HG03439 (cell line): ENCODE results near the gene OPN1SW.

Experiments used
- ATAC-seq: cut with Tn5 transposase; IDR thresholded peaks from one replicate; pipeline ENCODE4 v1.9.1; 2021; ENCODE audit warnings: mild to moderate bottlenecking, moderate library complexity; ENCODE audit not compliant: unreplicated experiment

Gene OPN1SW

DNA sequence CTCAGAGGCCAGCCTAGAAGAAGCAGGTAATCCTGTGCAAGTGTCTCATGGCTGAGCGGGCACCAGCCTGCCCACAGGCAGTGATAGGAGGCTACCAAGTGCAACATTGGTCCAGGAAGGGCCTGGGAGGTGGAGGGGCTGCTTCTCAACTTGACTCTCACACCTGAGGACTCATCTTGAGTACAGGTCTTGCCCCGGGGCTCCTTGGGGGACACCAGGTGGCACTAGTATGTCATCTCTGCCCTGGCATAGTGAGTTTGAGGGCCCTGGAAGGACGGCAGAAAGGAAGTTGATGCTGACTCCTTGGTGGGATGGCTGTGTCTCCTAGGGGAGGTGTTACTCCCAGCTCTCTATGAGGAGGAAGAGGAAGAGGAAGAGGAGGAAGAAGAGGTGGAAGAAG lies 18.4 kb upstream of the OPN1SW start:
- ATAC-seq = no peak

DNA sequence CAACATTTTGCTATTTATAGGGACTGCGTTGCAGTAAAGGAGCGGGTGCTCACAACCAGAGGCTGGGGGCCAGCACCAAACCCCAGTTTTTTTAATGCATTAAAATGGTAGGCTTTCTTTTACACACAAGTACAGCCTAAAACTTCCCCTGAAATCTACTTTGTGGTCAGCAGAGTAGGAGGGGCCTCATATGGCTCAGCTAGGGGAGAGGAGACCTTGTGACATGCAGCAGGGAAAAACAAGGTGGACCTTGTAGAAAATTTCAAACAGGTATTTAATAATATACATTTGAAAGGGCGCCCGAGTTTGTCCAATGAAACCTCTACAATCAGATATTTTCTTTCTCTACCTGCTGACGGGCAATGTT lies 17.6 kb upstream of the OPN1SW start:
- no peak for ATAC-seq

DNA sequence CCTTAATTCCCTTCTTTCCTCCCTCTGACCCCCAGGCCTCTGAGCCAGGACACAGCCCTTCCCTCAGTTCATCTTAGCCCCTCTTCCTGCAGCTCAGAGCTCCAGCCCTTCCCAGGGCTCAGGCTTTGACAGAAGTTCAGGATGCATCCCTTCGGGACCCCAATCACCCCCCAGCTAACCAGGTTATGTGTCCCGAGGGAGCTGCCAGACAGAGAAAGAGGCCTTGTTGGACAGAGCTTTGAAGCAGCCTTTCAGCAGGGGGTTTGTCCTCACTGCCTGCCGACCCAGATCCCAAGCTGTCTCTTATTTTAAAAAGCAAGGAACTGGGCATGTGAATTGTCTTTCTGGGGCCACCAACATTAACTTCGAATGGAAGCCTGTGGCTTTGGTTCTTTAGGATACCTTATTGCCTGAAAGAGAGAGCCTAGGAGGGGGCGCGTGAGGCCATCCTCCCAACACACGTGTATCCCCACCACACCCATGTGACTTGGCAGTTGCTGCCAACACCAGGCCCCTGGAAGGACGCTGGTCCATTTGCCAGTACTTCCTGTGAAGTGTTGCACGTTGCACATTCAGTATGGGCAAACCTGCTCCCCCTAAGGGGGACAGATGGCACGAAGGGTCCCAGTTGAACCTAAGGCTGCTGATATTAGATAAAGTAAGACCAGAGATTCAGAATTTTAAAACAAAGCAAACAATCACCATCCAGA lies 17.0 kb upstream of the OPN1SW start:
- no peak for ATAC-seq

DNA sequence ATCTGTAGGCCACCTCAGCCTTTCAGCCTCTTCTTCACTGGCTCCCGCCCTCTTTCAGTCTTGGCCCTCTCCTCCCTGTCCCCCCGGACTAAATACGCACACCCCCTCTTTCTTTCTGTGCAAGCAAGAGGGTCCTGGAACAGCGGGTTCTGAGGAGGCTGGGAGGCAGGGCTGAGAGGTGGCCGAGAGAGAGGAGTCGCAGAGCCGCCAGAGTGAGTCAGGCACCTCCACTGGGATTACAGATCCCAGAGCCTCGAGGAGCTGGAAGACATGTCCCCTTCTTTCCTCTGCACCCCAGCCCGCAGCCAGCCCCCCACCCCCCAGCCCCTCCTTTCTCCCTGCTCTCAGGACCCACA lies 16.4 kb upstream of the OPN1SW start:
- ATAC-seq = no peak

DNA sequence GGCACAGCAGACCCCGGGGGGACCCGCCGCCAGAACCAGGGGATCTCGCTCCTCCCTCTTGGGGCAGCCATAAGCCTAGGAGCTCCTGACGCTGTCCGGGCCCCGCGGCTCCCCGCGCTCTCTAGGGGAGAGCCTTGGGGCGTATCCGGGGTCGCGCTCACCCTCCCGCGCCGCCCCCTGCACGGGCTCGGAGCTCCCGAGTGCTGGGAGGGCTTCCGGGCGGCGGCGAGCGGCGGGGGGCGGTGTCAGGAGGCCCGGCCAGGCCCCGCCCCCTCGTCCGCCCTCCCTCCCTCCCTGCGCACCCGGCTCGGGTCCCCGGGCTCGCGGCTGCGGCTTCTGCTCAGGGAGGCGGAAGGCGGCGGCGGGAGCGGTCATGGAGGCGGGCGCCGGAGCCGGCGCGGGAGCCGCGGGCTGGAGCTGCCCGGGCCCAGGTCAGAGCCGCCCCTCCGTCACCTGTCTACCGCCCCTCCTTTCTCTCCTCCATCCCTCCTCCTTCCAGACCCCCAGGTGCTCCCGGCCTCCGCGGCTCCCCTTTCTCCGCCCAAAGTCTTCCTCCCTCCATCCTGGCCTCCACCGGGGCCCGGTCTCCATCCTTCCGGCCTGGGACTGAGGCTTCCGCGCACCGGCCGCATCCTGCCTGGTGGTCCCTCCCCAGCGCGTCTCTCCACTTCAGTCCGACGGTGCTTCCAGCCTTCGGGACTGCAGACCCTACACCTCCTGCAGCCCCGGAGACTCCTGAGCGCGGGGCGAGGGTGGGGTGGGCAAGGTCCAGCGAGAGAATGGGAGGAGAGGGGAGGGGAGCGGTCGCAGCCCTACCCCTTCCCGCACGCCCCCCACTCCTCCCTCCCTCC lies 15.8 kb upstream of the OPN1SW start, which contains the start of gene CCDC136:
CCDC136 (plus strand) TSS at position 848 of the 851 bp plus-strand sequence. CDS start 444 bp downstream, outside the sequence.
- ATAC-seq = peak; percentile 66

DNA sequence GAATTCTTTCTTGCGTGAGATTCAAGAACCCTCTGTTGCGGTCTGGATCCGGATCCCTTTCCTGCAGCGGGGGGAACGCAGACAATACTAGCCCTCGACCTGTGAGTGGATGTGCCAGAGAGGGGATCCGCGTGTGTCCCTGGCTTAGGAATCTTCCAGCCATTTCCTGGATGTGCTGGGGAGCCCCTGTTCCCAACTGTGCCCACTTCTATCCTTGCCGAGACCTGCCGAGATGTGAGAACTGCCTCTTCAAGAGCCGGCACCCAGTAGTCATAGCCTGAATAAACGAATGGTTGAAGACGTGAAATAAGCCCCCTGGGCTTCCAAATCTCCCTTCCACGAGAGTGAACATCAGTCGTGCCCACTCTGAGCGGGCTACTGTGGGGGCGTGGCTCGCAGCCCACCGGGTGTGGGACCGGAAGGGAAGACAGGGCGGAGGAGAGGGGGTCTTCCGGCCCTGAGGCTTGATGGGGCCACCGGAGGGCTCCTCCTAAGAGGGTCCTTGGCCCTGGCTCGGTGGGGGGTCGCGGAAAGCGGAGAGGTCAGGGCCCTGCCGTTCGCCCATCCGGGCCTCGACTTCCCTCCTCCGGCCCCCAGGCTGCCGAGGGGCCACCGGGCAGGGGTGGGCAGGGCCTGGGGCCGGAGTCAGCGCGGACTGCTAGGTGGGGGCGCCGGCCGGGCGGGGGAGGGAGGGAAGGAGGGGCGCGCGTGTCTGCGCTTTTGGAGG lies 14.9 kb upstream of the OPN1SW start:
- no peak for ATAC-seq

DNA sequence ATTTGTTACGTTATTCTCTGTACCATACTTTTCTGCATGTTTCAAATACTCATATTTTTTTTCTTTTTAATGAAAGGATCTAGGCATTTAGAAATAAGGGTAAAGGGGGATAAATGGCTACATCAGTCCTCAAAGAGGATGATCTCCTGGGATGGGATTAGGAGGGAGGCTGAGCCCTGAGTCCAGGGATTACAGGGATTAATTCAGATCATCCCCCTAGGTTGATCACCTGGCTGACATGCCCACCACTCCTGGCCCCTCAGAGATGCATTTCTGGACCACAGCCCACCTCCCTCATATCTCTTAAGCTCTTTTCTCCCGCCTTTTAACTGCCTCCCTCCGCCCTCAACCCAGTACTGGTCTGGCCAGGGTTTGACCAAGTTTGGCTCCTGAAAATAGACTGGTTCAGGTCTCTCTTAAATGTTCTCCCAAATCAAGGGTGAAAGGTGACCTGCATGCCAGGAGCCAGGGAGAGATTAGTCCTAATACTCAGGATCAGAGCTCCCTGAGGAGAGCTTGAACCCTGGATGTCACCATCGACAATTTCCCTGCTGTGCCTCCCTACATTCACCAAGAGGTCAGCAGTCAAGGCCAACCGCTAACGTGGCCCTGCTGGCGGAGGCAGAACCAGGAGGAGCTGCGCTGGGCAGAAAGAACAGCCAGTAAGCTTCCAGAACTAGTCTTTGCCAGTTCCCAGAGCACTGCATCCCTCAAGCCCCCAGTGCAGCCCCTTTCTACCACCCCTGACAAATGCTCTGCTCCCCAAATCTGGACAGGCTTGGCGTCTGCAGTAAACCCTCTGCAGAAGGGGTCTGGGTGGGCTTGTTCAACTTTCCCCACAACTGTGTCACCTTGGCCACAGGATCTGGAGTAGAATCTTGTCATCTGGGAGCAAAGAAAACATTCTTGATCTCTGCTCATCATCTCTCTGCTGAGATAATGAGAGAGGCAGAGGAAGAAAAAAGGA lies 13.1 kb upstream of the OPN1SW start:
- ATAC-seq = no peak

DNA sequence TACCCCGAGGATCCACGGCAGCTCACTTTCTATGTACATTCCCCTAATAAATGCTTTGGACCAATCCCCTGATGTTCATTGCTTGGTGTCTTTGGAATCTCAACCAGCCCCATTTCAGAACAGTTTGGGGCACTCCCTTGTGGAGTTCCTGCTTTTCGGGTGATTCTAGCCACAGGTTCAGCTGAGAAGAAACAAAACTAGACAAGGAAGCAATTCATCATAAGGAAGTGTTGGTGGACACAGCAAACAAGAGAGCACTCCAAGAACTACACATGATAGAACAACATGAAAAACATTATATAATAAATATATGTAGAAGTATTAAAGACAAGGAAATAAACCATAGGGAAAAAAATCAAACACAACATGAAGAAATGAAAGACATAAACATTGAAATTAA lies 10.1 kb upstream of the OPN1SW start:
- ATAC-seq = no peak

DNA sequence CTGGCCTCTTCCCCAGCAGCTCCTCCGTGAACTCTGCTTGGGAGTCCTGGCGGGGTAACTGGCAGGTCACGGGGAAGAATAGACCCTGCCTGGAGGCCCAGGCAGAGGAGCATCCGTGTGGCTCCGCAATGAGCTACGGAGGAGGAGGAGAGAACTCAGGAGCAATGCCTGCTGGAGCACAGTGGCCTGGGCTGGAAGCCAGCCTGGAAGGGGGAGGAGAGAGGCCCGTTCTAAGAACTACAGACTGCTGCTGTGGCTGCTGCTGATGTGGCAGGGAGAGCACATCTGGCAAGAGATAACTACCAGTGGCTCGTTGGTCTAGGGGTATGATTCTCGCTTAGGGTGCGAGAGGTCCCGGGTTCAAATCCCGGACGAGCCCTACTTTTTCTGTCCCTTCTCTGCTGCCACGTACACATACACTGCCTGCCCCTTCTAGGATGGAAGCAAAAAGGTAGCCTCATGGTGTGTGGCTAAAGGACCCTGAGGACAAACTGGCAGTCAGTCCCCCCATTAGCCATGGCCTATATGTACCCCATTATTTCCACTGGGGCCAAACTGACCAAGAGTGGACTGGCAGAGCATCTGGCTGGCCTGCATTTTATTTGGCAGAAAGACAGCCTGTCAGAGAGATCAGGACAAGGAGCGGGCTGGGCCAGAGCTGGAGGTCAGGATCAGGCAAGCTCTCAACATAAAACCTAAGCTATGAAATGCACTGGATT lies 7.7 kb upstream of the OPN1SW start:
- no peak for ATAC-seq

DNA sequence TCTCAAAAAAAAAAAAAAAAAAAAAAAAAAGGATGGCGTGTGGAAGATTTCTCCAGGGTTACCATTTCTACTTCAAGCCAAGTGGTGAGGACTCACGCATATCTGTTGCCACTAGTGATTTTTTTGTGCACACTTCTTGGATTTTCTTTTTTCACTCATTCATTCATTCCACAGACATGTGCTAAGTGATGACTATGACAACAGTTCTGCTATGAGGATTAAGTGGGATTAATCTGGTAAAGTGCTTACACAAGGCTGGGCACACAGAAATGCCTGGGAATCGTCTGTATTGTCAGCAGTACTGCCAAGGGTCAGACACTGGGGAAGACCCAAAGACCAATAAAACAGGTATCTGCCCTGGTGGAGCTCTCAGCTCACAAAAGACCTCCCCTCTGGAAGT lies 6.3 kb upstream of the OPN1SW start:
- no peak for ATAC-seq

DNA sequence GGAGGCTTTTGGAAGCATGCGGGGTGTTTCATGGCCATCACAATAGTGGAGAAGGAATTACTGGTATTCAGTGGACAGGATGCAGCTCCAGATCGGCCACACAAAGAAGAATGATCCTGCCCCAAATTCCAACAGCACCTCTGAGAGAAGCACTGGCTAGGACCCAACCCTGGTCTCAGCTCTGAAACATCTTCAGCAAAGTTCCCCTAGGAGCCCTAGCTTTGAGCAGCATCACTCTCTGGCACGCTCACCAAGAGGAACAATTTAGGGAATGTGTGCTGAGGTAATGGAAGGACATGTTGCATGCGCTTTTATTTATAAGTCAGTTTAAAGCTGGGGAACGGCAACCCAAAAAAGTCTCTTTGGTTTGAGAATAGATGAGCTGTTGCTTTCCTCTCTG lies 5.5 kb upstream of the OPN1SW start:
- ATAC-seq = no peak

DNA sequence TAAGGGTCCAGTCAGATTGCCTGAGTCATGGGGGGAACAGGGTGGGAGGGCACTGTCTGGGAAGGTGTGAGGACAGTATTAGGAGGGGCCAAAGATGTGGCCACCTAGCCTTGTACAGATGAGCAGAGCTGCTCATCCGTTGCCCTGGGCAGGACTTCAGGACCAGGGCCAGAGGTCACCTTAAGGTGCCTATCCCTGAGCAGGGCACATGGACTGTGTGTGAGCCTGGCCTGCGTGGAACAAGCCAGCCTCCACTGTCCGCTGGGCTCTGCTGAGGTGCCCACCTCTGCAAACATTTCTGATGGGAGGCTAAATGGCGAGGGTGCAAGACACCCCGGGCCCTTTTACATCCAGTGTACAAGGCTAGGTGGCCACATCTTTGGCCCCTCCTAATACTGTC lies 3.4 kb upstream of the OPN1SW start:
- ATAC-seq = no peak

DNA sequence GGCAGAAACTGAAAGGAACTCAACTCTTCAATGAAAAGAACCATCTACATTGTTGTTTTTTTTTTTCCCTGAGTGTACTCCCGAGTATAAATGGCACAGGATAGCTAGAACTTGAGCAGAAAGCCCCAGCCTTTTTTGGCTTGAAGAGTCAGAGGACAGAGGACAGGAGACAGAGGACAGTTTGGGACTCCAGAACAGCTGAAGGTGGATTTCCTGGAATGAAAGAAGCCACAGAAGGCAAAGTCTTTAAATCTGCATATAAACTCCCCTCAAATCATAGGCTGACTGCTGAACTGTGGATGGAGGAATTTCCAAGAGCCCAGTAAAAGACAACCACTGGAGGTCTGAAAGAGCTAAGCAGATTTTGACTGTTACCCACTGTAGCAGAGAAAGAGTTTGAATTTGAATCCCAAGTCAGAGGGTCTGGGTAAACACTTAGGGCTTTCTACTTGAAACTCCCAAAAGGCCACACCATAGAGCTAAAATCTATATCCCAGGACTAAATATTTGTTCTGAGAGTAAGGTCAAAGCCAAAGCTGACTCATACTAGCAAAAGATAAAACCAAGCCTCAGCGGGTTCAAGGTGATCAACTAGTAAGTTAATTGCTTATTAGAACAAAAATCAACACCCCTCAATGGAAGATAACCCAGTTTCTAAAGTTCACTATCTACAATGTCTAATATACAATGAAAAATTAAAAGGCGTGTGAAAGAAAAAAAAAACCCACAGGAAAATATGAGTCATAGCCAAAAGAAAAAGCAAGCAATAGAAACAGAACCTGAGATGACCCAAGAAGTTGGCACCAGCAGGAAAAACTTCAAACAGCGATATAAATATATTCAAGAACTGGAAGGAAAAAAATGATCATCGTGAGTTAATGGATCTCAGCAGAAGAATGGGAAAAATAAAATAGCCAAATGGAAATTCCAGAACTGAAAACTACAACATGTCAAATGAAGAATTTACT lies 1.8 kb upstream of the OPN1SW start:
- no peak for ATAC-seq

DNA sequence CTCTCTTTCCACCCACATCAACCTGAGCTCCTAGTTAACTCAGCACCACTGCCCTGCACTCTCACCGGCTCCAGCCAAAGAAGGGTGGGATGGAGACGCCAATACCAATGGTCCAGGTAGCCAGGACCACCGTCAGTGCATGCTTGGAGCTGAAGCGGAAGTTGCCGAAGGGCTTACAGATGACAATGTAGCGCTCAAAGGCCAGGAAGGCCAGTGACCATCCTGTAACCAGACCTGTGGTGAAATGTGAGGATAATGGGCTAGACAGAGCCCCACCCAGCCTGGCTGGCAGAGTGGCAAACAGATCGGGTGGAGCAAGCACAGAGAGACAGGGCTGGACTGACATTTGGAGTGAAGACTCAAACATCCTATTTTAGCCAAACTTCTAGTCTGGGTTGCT lies 673 bp downstream of the OPN1SW start:
- no peak for ATAC-seq

DNA sequence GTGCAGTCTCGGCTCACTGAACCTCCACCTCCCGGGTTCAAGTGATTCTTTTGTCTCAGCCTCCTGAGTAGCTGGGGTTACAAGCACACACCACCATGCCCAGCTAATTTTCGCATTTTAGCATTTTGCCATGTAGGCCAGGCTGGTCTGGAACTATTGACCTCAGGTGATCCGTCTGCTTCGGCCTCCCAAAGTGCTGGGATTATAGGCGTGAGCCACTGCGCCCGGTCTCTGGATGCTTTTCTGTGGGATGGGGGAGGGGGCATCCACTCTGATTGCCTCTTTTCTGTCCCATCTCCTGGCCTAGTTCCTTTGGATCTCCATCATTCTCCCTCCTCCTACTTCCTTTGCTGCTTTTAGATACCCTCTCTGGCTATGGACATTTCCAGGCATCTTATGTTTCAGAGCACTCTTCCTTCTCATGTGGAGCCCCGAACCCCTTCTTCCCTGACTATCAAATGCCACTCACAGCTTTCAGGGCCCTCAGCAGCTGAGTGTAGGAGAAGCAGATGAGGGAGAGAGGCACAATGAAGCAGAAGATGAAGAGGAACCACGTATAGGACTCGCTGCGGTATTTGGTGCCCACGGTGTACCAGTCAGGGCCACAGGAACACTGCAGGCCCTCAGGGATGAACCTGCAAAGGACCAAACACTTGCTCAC lies 1.4 kb downstream of the OPN1SW start:
- ATAC-seq = no peak

DNA sequence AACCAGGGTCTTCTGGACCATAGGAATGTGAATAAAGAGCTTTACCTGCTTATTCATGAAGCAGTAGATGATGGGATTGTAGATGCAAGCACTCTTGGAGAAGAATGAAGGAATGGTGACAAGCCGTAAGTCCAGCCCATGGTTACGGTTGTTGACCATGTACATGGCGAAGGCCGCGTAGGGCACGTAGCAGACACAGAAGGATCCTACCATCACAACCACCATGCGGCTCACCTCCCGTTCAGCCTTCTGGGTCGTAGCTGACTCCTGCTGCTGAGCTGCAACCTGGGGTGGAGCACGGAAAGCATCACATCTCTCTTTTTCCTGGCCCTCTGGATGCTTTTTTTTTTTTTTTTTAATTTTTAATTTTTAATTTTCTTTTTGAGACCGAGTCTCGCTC lies 2.0 kb downstream of the OPN1SW start:
- ATAC-seq = no peak

DNA sequence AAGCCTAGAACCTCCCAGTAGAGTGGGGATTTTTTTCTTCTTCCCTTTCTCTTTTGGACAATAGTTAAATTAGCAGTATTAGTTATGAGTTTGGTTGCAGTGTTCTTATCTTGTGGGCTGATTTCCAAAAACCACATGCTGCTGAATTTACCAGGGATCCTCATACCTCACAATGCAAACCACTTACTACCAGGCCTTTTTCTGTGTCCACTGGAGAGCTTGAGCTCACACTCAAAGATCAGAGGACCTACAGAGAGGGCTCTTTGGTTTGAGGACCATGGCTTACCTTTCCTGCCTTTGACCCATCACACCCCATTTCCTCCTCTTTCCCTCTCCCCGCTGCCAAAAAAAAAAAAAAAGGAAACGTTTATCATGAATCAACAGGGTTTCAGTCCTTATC lies 5.4 kb downstream of the OPN1SW start:
- no peak for ATAC-seq

DNA sequence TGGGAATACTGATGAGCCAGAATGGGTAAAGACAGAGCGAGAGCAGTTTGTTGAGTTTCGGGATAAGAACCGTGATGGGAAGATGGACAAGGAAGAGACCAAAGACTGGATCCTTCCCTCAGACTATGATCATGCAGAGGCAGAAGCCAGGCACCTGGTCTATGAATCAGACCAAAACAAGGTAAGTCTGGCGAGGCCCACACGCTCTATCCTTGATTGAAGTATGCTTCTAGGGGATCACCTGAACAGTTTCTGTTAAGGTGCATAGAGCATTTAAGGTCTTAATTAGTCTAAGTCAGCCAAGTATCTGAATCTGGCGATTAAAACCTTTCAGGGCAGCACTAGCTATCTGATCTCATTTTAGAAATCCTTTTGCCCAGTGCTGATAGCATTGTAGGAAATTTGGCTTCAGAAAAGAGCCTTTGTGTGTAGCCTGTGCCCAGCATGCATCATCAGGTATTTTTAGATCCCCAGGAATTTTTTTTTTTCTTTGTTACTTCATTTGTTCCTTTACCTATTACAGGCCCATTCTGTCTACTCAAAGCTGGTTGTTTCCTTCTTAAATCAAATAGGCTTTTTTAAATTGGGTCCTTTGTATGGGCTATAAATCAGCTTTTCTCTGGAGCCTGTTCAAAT lies 8.0 kb downstream of the OPN1SW start:
- ATAC-seq = no peak
